Caco-2 (cell line): ENCODE results near the gene TK2. TPM values are rescaled to one million over a fixed set of nuclear protein-coding genes. Genes with fewer than 3 reads are reported as not detected.

Experiments
- BruUV-seq: library from RNA; stranded (reverse); fragments of 400-500 nt; replicated peaks from 2 replicates; lab custom pipeline; 2021; lab: Mats Ljungman, UMichigan
- CTCF ChIA-PET: fragments of 300-600 bp; sonication (Branson Sonifier 250); formaldehyde crosslinking; loops from one replicate; lab custom pipeline; 2022; ENCODE audit warnings: antibody characterized with exemption; lab: Charles Lee
- POLR2A ChIA-PET: fragments of 300-600 bp; sonication (Branson Sonifier 250); formaldehyde crosslinking; loops from one replicate; lab custom pipeline; 2022; ENCODE audit warnings: antibody characterized with exemption; lab: Charles Lee
- DNase-seq, 2 experiments: peaks; one replicate each; pipeline versions ENCODE4 v3.0.0 to v3.0.0-alpha.2; 2020 to 2022
- H3K27me3 ChIP-seq: replicated peaks from 2 replicates; pipeline ENCODE4 v1.6.0; 2011; ENCODE audit warnings: low read length; ENCODE audit not compliant: control insufficient read depth, insufficient read depth
- H3K36me3 ChIP-seq: 2 replicates; pipeline ENCODE4 v1.5.1; 2011; ENCODE audit warnings: low read length; ENCODE audit not compliant: control insufficient read depth, insufficient read depth
- H3K4me1 ChIP-seq: fragments of 250-450 bp; sonication (Bioruptor Pico); 2 replicates; pipeline ENCODE4 v1.5.1; 2020; ENCODE audit warnings: mild to moderate bottlenecking
- H3K4me3 ChIP-seq: 2 replicates; pipeline ENCODE4 v1.5.1; 2011; ENCODE audit warnings: low read depth, mild to moderate bottlenecking, control low read depth, low read length
- H3K9me3 ChIP-seq: fragments of 250-450 bp; sonication (Bioruptor Pico); 2 replicates; pipeline ENCODE4 v1.5.1; 2020; ENCODE audit warnings: mild to moderate bottlenecking, moderate library complexity
- H3K27ac Mint-ChIP-seq: one replicate; pipeline ENCODE4 v1.8.0; 2022; ENCODE audit warnings: mixed read lengths; ENCODE audit not compliant: unreplicated experiment
- H3K27me3 Mint-ChIP-seq: one replicate; pipeline ENCODE4 v1.8.0; 2022; ENCODE audit warnings: mixed read lengths; ENCODE audit not compliant: insufficient read depth, unreplicated experiment
- H3K36me3 Mint-ChIP-seq: one replicate; pipeline ENCODE4 v1.8.0; 2022; ENCODE audit warnings: mild to moderate bottlenecking, mixed read lengths; ENCODE audit not compliant: insufficient read depth, unreplicated experiment
- H3K4me1 Mint-ChIP-seq: one replicate; pipeline ENCODE4 v1.8.0; 2022; ENCODE audit warnings: low read depth, mixed read lengths; ENCODE audit not compliant: unreplicated experiment
- H3K4me3 Mint-ChIP-seq: one replicate; pipeline ENCODE4 v1.8.0; 2022; ENCODE audit warnings: mild to moderate bottlenecking, moderate library complexity, mixed read lengths; ENCODE audit not compliant: unreplicated experiment
- H3K9me3 Mint-ChIP-seq: one replicate; pipeline ENCODE4 v1.8.0; 2022; ENCODE audit warnings: mixed read lengths; ENCODE audit not compliant: unreplicated experiment
- CTCF ChIP-seq, 2 experiments: fragments of 200-600 bp in 1 of 2; IDR thresholded peaks; 1 replicate in 1 of 2; 2 replicates in 1 of 2; pipeline versions ENCODE4 v1.5.1 to v1.8.0; 2011 to 2022; ENCODE audit warnings: antibody characterized with exemption in 1 of 2, control low read depth in 1 of 2, inconsistent platforms in 1 of 2, low read depth in 1 of 2, low read length in 1 of 2, mild to moderate bottlenecking in 1 of 2, moderate library complexity in 1 of 2; ENCODE audit not compliant: insufficient read depth in 1 of 2, severe bottlenecking in 1 of 2, unreplicated experiment in 1 of 2
- intact Hi-C: fragments of 100-400 bp; cut with micrococcal nuclease; formaldehyde crosslinking; loops from one replicate; pipeline ENCODE4 v1.10.0; 2022; ENCODE audit not compliant: unreplicated experiment
- total RNA-seq: library from RNA; stranded (reverse); gene quantifications from 2 replicates; pipeline ENCODE4 v1.2.3, GENCODE V29; 2022

Gene TK2
- total RNA-seq, 1 experiment from 2014 or later: 18.2 TPM

- no peaks in the 10 kb centered on the region for H3K27me3 ChIP-seq
- Mint-ChIP-seq H3K27ac (peak overlapping the region; percentile 13), H3K27me3 (no peaks in the 10 kb centered on the region), H3K4me3 (peak overlapping the region; percentile 76), H3K36me3 (peaks cover 30% of the 10 kb centered on the region), H3K9me3 (no peaks in the 10 kb centered on the region), H3K4me1 (peaks cover 26% of the 10 kb centered on the region)
- H3K4me3 ChIP-seq: peak overlapping the region; percentile 70; the same call in 1 of the 2 replicates
- CTCF ChIA-PET: no interaction called here
- POLR2A ChIA-PET: no interaction called here
- no peaks in the 10 kb centered on the region for H3K9me3 ChIP-seq
- H3K36me3 ChIP-seq: no peaks in the 10 kb centered on the region
- peaks cover 27% of the 10 kb centered on the region for H3K4me1 ChIP-seq
- intact Hi-C loops: no loop called here
- no TSS peak for BruUV-seq
- TF ChIP-seq CTCF (IDR thresholded peaks at IDR 0.05; ENCODE audit: insufficient read depth in 1 of 2, low read depth in 1 of 2, low read length in 1 of 2, severe bottlenecking in 1 of 2, unreplicated experiment in 1 of 2): no peak
- DNase-seq: no peak
Measured at GRCh38 chr16:66548868-66549267, 1.1 kb downstream of the TK2 start.

GRCh38 chr16:66548068-66548467, 1.9 kb downstream of the TK2 start:
- H3K4me1 ChIP-seq: peaks cover 22% of the 10 kb centered on the region
- H3K27me3 ChIP-seq: no peaks in the 10 kb centered on the region
- no TSS peak for BruUV-seq
- peaks cover 22% of the 10 kb centered on the region for H3K36me3 Mint-ChIP-seq
- H3K9me3 Mint-ChIP-seq: no peaks in the 10 kb centered on the region
- no peaks in the 10 kb centered on the region for H3K27me3 Mint-ChIP-seq
- ChIA-PET POLR2A (interaction anchor here (0.5 kb wide), 1 partner anchor 97 kb away, joined by 4 read pairs; no protein-coding TSS in a partner anchor), CTCF (no interaction called here)
- no peak overlapping the region for H3K4me3 ChIP-seq
- intact Hi-C loops: no loop called here
- peaks cover 18% of the 10 kb centered on the region for H3K4me1 Mint-ChIP-seq
- peak overlapping the region; percentile 27 for H3K4me3 Mint-ChIP-seq
- H3K9me3 ChIP-seq: no peaks in the 10 kb centered on the region
- no peak overlapping the region for H3K27ac Mint-ChIP-seq
- no peak for TF ChIP-seq CTCF (IDR thresholded peaks at IDR 0.05; ENCODE audit: insufficient read depth in 1 of 2, low read depth in 1 of 2, low read length in 1 of 2, severe bottlenecking in 1 of 2, unreplicated experiment in 1 of 2)
- no peaks in the 10 kb centered on the region for H3K36me3 ChIP-seq
- no peak for DNase-seq

- no peak overlapping the region for H3K4me3 Mint-ChIP-seq
- no peak for DNase-seq
- H3K4me3 ChIP-seq: no peak overlapping the region
- H3K4me1 ChIP-seq: peaks cover 22% of the 10 kb centered on the region
- no peak for TF ChIP-seq CTCF (IDR thresholded peaks at IDR 0.05; ENCODE audit: insufficient read depth in 1 of 2, low read depth in 1 of 2, low read length in 1 of 2, severe bottlenecking in 1 of 2, unreplicated experiment in 1 of 2)
- H3K9me3 Mint-ChIP-seq: no peaks in the 10 kb centered on the region
- ChIA-PET CTCF (no interaction called here), POLR2A (interaction anchor here (0.5 kb wide), 1 partner anchor 96 kb away, joined by 4 read pairs; no protein-coding TSS in a partner anchor)
- intact Hi-C loops: no loop called here
- H3K27ac Mint-ChIP-seq: no peak overlapping the region
- peaks cover 17% of the 10 kb centered on the region for H3K4me1 Mint-ChIP-seq
- H3K36me3 Mint-ChIP-seq: peaks cover 15% of the 10 kb centered on the region
- no peaks in the 10 kb centered on the region for H3K27me3 ChIP-seq
- no peaks in the 10 kb centered on the region for H3K36me3 ChIP-seq
- no peaks in the 10 kb centered on the region for H3K9me3 ChIP-seq
- BruUV-seq: no TSS peak
- H3K27me3 Mint-ChIP-seq: no peaks in the 10 kb centered on the region
Measured at GRCh38 chr16:66547101-66547989, 2.6 kb downstream of the TK2 start.
